NCI-H2196 treated with DMSO at 0.1 percent for 48 hours (cell line): ENCODE data around the gene SBF2.
A peak's percentile ranks its signal among the peaks of the same experiment; 100 is the strongest.
"Not testable (repeated sequence)": the region's sequence is repeated elsewhere in the genome, so short reads cannot be mapped to it uniquely, and the experiment has no call there.

Experiments used
- DNase-seq: peaks from one replicate; lab custom pipeline; 2025; ENCODE audit not compliant: unreplicated experiment; lab: John Stamatoyannopoulos, UW

SBF2 gene

DNA sequence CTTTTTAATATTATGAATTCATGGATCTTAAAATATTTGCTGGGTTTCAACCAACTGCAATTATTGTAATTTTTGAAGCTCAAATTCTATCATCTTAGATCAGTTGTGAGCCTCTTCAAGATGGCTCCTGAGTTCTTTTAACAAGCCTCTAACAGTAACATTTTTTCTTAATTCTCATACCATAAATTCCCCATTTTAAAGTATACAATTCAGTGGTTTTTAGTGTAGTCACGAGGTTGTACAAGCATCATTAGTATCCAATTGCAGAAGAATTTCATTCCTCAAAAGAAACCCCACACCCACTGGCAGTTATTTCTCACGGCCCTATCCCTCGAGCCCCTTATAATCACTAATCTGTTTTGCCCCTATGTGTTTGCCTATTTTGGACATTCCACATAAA lies 270.8 kb downstream of the SBF2 start:
- no peak for DNase-seq

DNA sequence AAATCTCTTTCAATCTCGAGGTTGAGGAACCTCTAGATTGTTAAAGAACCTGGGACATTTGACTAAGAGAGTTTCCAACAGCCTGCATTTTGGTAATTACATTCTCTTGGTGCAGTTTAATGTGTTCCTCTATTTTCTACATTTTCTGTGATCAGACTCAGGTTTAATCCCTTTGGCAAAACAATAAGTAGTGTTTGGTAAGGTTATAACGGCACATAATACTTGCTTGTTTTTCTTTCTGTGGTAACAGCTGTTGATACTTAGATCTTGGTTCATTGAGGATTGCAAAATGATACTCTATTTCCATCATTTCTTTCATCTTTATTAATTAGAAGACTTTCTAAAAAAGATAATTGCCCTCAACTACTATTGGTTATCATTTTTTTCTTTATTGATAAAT lies 271.3 kb downstream of the SBF2 start:
- no peak for DNase-seq

- DNase-seq: no peak
Observed at GRCh38 chr11:10021563-10021962, 272.5 kb downstream of the SBF2 start.

DNA sequence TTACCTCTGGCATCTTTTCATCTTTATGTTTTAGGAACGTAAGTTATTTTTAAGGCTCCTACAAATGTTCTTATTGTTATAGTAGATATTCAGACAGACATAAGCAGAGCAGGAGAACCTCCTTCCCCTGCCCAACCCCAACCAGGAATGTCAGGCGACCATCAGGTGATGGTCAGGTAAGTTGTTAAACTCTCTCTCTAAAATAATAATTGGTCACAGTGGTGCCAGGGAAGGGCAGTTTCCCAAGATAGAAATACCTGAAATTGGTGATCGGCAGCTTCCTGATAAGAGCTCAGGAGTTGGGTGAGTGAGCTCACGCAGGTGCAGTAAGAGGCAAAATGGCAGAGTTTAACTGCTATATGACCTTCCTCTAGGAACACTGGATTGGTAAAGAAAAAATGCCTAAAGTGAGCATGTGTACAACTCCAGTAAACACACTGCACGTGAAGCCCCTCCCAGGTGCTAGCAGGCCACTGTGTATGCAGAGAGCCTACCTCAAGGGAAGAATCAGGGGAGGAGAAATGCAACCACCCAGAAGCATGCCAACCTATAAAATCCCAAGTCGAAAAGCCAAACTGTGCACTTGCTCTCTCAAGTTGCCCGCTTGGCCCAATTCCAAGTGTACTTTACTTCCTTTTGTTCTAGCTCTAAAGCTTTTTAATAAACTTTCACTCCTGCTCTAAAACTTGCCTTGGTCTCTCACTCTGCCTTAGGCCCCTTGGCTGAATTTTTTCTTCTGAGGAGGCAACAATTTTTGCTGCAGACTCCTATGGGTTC lies 273.9 kb downstream of the SBF2 start:
- DNase-seq: no peak

- no peak for DNase-seq
Observed at GRCh38 chr11:10017911-10018310, 276.1 kb downstream of the SBF2 start.

DNA sequence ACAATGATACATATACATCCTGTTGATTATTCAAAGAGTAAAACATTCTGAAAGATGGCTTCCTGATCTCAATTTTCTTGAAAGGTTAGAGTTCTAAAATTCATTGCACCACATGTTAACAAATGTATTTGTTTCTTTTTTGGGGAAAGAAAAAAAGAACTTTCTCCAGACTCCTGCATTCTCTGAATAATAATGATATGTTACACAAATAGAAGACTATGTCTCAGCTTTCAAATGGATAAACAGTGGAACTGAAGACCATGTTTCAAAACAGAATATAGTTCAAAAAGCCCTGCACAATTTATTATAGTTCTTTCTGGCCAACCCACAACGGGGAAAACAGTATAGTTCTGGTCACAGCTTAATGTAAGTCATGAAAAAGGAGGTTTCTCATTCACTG lies 277.0 kb downstream of the SBF2 start:
- DNase-seq: no peak

- DNase-seq: no peak
Observed at GRCh38 chr11:10012068-10012467, 282.0 kb downstream of the SBF2 start.

- no peak for DNase-seq
Observed at GRCh38 chr11:10005955-10006525, 288.0 kb downstream of the SBF2 start.

DNA sequence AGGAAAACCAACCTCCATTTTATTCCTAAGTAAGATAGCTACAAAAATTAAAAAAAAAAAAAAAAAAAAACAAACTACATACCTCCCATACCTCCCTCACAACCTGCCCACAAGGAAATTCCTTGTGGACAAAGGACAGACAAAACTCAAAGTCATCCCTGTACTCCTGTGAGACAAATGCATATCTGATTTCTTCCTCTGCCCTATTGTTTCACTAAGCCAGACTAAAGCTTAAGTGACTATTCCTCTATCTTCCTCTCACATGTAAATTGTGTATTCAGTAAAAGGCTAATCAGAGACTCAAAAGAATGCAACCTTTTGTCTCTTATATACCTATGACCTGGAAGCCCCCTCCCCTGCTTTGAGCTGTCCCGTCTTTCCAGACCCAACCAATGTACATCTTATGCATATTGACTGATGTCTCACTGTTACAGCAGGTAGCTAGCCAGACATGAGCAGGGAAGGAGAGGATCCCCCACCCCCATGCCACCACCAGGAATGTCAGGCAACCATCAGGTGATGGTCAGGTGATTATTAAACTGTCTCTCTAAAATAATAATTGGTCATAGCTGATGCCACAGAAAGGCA lies 289.4 kb downstream of the SBF2 start:
- no peak for DNase-seq

DNA sequence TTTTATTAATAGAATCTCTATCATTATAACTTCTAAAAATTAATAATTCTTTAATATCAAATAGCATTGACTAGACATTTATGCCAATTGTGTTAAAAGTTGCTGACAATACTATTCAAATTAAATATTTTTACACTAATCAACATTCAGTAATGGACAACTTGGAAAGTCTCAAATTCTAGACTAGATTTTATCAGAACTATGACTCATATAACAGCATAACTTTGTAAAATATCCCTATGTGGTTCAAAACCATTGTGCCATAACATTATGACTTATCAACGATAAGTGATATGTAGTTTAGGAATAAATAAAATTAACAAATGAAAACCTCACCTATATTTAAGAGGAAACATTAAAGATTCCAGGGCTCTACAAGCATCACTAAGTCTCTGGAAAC lies 291.8 kb downstream of the SBF2 start:
- no peak for DNase-seq

- no peak for DNase-seq
Observed at GRCh38 chr11:9992306-9992705, 301.7 kb downstream of the SBF2 start.

DNA sequence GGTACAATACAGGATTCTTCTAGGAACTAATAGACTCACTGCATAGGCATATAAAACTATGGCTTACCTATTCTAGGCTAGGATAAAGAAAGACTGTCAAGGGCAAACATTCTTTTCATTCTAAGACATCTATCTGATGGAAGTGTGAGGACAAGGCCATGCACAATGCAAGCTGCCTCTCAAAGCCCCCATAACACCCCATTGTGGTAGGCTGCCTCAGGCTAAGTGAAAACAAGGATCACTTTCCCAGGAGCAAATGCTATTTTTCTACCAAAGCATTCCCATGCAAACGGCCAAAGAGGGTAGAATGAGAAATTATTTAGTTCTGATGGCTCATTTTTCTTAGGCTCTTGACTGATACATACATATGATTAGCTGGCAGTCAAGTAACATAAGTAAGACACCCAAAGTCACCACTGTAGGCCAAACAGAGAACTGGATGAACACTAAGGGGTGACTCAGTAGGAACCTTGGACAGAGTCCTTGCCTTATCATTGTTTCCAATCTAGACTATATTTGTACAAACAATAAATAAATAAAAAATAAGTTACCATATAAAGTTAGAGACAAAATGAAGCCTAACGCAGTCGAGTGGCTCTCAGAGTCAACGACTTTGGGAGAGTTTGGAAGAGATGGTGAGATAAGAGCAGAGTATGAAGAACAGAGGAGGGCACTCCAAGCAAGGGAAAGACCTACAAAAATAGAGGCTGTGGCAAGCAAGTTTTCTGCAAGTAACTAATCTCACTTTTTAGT lies 303.6 kb downstream of the SBF2 start:
- no peak for DNase-seq

GRCh38 chr11:9987303-9987702 lies 306.7 kb downstream of the SBF2 start:
- DNase-seq: not testable (repeated sequence)

DNA sequence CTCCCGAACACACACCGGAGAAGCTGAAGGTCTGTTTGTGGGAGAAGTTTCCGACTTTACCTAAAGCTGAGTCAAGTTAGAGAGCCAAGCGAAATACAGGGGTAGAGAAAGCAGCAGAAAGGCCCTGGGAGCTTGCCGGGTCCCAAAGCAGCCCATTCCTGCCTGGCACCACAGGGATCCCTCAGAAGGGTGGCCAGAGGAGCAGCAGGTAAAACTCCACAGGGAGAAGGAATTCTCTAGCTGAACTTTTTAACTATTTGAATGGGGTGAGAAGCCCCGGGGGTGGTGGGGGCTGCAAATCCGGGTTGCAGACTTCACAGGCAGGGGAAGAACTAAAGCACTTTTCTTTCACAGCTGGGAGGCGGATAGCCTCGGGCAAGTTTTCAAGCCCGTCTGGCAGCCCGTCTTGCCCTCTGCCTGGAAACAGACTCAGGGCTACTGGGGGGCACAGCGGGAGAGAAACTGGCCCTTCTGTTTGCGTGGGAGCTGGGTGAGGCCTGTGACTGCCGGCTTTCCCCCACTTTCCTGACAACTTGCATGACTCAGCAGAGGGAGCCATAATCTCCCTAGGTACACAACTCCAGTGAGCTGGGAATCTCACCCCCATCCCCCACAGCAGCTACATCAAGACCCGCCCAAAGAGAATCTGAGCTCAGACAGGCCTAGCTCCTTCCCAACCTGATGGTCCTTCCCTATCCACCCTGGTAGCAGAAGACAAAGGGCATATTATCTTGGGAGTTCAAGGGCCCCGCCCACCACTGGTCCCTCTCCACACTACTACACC lies 311.0 kb downstream of the SBF2 start:
- no peak for DNase-seq

GRCh38 chr11:9982127-9982795 lies 311.8 kb downstream of the SBF2 start:
- no peak for DNase-seq

DNA sequence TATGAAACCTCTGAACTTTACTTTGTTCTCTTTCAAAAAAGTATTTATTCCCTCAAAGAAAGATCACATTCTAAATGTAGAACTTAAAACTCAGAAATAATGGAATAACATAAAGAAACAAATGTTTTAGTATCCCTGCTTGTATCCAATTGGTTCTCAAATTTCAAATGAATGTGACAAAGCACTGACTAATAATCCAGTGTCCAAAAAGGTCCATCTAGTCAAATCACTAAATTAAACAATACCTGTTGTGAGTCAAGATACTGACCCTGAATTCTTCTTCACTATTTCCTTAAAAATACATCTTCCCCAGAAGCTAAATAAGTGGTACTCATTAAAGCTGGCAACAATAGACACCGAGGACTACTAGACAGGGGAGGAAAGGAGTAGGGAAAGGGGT lies 313.1 kb downstream of the SBF2 start:
- no peak for DNase-seq

GRCh38 chr11:9977554-9977953 lies 316.5 kb downstream of the SBF2 start:
- DNase-seq: no peak

GRCh38 chr11:9974375-9974774 lies 319.6 kb downstream of the SBF2 start:
- DNase-seq: no peak

DNA sequence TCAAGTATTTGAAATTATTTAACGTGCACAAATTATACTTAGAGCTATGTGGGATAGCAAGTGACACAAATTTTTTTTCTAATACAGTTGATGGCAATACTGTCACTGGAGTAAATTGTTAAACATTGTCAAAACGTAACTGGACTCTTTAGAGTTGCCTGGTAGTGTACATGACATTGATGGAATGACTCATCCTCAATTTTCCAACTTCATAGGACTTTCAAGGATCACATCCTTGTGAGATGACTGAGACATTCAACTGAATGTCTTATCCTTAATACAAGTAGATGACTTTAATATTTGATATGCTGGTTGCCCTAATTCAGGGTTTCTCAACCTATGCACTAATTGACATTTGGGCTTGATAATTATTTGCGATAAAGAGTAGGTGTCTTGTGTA lies 320.1 kb downstream of the SBF2 start:
- no peak for DNase-seq

DNA sequence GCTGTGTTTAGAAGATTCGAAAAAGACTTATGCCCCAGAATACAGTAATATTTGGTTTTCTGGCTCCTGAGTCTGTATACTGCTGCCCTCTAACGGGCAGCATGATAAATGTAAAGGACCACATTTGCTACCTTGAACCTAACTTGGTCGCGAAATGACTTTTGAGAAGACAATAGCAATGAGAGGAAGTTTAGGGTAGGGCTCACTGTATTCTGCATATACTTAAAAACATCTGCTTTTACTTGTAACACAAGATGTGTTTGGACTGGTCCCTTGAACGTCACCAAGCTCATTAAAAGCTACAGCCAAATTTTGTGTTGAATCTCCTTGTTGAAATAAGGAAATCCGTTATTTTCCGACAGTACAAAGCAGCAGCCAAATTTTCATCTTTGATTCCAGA lies 321.0 kb downstream of the SBF2 start:
- peak; percentile 3 for DNase-seq

GRCh38 chr11:9971894-9972293 lies 322.1 kb downstream of the SBF2 start:
- no peak for DNase-seq
